GM21717 (cell line): ENCODE data around the gene RPGRIP1.
"Not testable (repeated sequence)": the region's sequence is repeated elsewhere in the genome, so short reads cannot be mapped to it uniquely, and the experiment has no call there.

Experiments used
- ATAC-seq: cut with Tn5 transposase; IDR thresholded peaks from one replicate; pipeline ENCODE4 v1.9.1; 2021; ENCODE audit warnings: mild to moderate bottlenecking, moderate library complexity; ENCODE audit not compliant: unreplicated experiment

The RPGRIP1 gene

DNA sequence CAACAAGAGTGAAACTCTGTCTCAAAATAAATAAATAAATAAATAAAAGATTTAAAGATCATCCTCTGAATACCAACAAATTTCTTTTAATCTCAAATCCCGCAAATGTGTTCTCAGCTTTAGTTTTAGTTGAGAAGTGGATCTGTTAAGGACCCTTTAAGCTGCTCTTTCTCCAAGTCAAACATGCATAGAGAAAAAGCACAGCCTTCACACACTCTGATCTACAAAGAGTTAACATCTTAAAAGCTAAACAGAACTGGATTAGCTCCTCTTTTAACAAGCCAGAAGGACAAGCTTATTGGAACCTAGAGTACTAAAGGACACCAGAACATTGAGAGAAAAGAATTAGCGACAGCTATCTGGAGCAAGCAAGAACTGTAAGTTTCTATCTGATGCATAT is at the start of gene RPGRIP1:
TSS of gene RPGRIP1 (plus strand) at position 301 of the 400 bp plus-strand sequence. CDS start 7,894 bp downstream, outside the sequence.
- ATAC-seq, result no peak

- no peak for ATAC-seq
Measured at GRCh38 chr14:21231020-21231652, 48.7 kb upstream of the RPGRIP1 start.

DNA sequence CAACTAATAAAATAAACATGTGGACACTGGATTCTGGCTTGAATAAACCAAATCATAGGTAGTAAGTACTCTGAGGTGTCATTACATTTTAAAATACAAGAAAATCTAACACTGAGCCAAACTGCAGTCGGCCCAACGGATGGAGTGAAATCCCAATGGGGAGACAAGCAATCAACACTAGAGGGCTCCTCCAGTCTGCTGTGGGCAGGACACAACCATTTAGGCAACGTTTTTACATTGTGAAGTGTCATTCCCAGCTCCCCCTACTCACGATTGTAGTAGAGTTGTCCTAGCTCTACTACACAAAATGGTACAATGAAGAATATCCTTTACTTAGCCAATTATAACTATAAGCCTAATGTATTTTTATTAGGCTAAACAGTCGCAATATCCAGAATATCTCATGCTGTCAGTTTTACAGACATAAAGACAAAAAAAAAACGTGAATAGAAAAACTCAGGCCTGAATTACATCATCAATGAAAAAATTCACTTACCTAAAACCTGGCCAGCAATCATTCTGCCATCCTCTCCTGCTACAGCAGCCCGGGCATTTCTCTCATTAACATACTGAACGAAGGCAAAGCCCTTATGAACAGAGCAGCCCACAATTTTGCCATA is 46.3 kb upstream of the RPGRIP1 start:
- no peak for ATAC-seq

- ATAC-seq, result no peak
Measured at GRCh38 chr14:21234112-21234511, 45.8 kb upstream of the RPGRIP1 start.

DNA sequence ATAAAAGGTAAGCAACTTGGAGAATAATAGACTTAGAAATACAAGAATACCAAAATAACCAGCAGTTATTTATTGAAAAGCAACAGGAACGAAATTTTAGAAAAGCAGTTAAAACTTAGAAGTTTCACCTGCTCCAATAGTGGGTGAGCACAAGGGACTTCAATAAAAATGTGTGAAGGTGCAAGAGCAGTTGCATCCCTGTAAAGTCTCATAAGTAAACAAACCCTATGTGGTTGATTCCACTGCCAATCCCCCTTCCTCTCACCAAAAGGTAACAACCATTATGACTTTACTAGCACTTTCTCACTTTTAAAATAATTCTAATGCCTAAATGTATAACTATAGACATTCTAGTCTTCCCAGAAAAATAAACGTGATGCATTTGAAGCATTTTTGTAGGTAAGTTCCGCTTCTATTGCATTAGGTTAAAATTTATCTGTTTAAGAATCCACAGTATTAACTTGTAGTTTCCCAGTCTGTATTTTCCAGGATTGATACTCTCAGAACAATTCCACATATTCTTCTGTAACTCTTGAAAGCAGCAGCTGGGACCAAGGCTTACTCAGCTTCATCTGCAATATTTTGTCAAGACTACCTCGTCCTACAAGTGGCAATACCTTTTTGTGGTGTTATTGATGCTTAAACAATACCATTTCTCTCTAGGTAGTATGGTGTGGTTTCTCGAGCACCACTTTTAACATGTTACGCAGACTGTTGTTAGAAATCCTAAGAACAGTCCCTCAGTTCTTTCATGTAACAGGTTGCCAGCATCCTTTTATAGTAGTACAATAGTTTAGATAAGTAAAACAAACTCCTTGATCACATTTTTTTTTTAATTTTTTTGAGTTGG is 42.7 kb upstream of the RPGRIP1 start:
- ATAC-seq, result no peak

GRCh38 chr14:21238823-21239518 is 40.9 kb upstream of the RPGRIP1 start:
- no peak for ATAC-seq

DNA sequence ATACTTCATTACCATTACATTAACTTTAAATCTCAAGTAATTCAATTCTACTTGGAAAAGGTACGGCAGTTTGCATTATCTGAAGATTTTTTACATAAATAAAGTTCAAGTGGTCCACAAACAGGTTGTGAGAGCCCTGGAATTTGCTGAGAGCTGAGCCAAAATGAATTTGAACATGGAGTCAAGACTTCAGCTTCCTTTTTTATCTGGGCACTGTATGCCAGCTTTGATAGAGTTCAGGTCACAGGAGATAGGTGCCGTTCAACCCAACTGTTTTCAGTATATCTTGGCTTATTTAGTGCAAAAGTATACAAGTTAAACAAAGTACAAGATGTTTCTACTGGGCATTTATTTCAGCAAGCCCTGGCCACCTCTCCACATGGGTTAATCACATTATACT is 39.5 kb upstream of the RPGRIP1 start:
- ATAC-seq, result no peak

- no peak for ATAC-seq
Measured at GRCh38 chr14:21241218-21241819, 38.6 kb upstream of the RPGRIP1 start.

GRCh38 chr14:21244544-21244943 is 35.3 kb upstream of the RPGRIP1 start:
- no peak for ATAC-seq

GRCh38 chr14:21245813-21246212 is 34.1 kb upstream of the RPGRIP1 start:
- ATAC-seq, result no peak

DNA sequence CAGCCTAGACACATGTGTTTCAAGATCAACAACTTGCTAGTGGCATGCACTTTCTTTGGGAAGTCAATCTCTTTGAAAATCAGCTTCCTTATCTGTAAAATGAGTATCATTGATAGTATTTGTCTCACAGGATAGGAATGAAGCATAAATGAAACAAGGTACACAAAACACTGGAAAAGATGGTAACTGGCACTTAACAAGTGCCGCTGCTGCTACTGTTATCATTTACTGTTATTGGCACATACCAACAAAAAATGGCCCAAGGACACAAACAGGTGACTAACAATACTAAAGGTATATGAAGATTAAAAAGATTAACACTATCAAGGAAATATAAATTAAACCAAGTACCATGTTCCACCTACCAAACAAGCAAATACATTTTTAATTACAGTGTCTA is 31.5 kb upstream of the RPGRIP1 start:
- no peak for ATAC-seq

- ATAC-seq, result no peak
Measured at GRCh38 chr14:21248739-21249411, 31.0 kb upstream of the RPGRIP1 start.

- no peak for ATAC-seq
Measured at GRCh38 chr14:21251215-21251614, 28.7 kb upstream of the RPGRIP1 start.

DNA sequence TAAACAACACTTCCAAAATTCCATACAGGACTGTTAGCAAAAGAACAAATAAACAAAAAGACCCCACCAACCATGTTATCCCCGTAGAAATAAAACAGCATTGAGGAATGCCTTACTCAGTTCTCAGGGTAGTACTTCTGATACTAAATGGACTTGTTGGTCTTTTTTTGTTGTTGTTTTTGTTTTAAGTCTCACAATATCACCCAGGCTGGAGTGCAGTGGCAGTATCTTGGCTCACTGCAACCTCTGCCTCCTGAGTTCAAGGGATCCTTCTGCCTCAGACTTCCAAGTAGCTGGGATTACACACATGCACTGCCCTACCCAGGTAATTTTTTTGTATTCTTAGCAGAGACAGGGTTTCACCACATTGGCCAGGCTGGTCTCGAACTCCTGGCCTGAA is 27.7 kb upstream of the RPGRIP1 start:
- no peak for ATAC-seq

- ATAC-seq, result no peak
Measured at GRCh38 chr14:21255385-21256101, 24.3 kb upstream of the RPGRIP1 start.

DNA sequence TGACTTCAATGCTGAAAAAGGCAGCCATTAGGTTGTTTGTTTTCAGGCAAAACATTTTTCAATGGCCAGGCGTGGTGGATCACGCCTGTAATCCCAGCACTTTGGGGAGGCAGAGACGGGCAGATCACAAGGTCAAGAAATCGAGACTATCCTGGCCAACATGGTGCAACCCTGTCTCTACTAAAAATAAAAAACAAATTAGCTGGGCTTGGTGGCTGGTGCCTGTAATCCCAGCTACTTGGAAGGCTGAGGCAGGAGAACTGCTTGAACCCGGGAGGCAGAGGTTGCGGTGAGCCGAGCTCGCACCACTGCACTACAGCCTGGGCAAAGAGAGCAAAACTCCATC is 23.8 kb upstream of the RPGRIP1 start:
- not testable (repeated sequence) for ATAC-seq

GRCh38 chr14:21256539-21257393 is 23.1 kb upstream of the RPGRIP1 start:
- ATAC-seq, result no peak

DNA sequence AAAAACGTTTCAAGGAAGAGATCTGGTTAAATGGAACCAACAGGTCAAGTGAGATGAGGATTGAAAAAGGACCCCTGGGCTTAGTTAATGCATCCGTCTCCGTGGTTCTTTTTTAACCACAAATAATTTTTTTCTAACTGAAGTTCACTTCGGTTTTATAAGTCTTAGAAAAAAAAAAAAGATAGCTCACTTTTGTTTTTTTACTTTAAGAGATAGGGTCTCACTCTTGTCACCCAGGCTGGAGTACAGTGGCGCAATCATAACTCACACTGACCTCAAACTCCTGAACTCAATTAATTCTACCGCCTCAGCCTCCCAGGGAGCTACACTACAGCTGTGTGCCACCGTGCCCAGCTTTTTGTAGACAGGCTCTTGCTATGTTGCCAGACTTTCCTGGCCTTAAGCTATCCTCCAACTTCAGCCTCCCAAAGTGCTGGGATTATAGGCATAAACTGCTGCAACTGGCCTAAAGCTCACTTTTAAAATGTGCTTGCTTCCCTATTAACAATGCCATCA is 22.4 kb upstream of the RPGRIP1 start:
- ATAC-seq, result no peak
